RPMI8226 (cell line): ENCODE results near the gene EVC.

ENCODE experiments used
- DNase-seq: peaks from one replicate; pipeline ENCODE4 v3.0.0-alpha.2; 2015

EVC gene

GRCh38 chr4:5735463-5735862, 24.5 kb downstream of the EVC start:
- no peak for DNase-seq

- no peak for DNase-seq
Observed at GRCh38 chr4:5738061-5738460, 27.1 kb downstream of the EVC start.

GRCh38 chr4:5742388-5742787, 31.4 kb downstream of the EVC start:
- no peak for DNase-seq

GRCh38 chr4:5742968-5743367, 32.0 kb downstream of the EVC start:
- no peak for DNase-seq

GRCh38 chr4:5746250-5746649, 35.2 kb downstream of the EVC start:
- DNase-seq, result no peak

GRCh38 chr4:5746829-5747737, 36.1 kb downstream of the EVC start:
- DNase-seq, result no peak

GRCh38 chr4:5747738-5748375, 36.9 kb downstream of the EVC start:
- no peak for DNase-seq

GRCh38 chr4:5749568-5749967, 38.6 kb downstream of the EVC start:
- DNase-seq, result no peak

- no peak for DNase-seq
Observed at GRCh38 chr4:5750052-5750945, 39.3 kb downstream of the EVC start.

GRCh38 chr4:5750946-5751665, 40.1 kb downstream of the EVC start:
- no peak for DNase-seq

GRCh38 chr4:5751666-5752375, 40.8 kb downstream of the EVC start:
- no peak for DNase-seq

- DNase-seq, result no peak
Observed at GRCh38 chr4:5752376-5753184, 41.6 kb downstream of the EVC start.

- DNase-seq, result no peak
Observed at GRCh38 chr4:5753366-5753765, 42.4 kb downstream of the EVC start.

- DNase-seq, result no peak
Observed at GRCh38 chr4:5753766-5754528, 42.9 kb downstream of the EVC start.

GRCh38 chr4:5754529-5754881, 43.5 kb downstream of the EVC start:
- no peak for DNase-seq

GRCh38 chr4:5755161-5755560, 44.2 kb downstream of the EVC start:
- no peak for DNase-seq

- no peak for DNase-seq
Observed at GRCh38 chr4:5755679-5756078, 44.7 kb downstream of the EVC start.

GRCh38 chr4:5756271-5756670, 45.3 kb downstream of the EVC start:
- no peak for DNase-seq

- no peak for DNase-seq
Observed at GRCh38 chr4:5757091-5757490, 46.1 kb downstream of the EVC start.

- no peak for DNase-seq
Observed at GRCh38 chr4:5757536-5757935, 46.5 kb downstream of the EVC start.
